Effector memory CD4-positive, alpha-beta T cell (primary cell): ENCODE measurements around the gene RCBTB1.

Experiments
- DNase-seq, 3 donors: peaks; one replicate each; pipeline ENCODE4 v3.0.0-alpha.2; 2020
- H3K27ac ChIP-seq: 2 replicates; pipeline ENCODE4 v1.7.0; 2013; ENCODE audit warnings: mild to moderate bottlenecking, low read length, moderate library complexity; ENCODE audit not compliant: insufficient read depth, poor library complexity, severe bottlenecking
- H3K27me3 ChIP-seq: replicated peaks from 2 replicates; pipeline ENCODE4 v1.7.0; 2013; ENCODE audit warnings: mild to moderate bottlenecking, low read length; ENCODE audit not compliant: insufficient read depth, control insufficient read depth, poor library complexity, severe bottlenecking
- H3K36me3 ChIP-seq: 2 replicates; pipeline ENCODE4 v1.7.0; 2013; ENCODE audit warnings: mild to moderate bottlenecking, low read length, moderate library complexity; ENCODE audit not compliant: control insufficient read depth, insufficient read depth
- H3K4me1 ChIP-seq: 2 replicates; pipeline ENCODE4 v1.7.0; 2013; ENCODE audit warnings: low read length, mild to moderate bottlenecking; ENCODE audit not compliant: control insufficient read depth, insufficient read depth, poor library complexity, severe bottlenecking
- H3K4me3 ChIP-seq: 2 replicates; pipeline ENCODE4 v1.7.0; 2013; ENCODE audit warnings: low read length, low read depth, mild to moderate bottlenecking; ENCODE audit not compliant: insufficient read depth, poor library complexity, severe bottlenecking
- H3K9me3 ChIP-seq: 2 replicates; pipeline ENCODE4 v1.7.0; 2013; ENCODE audit warnings: mild to moderate bottlenecking, low read length, moderate library complexity; ENCODE audit not compliant: control insufficient read depth

Gene RCBTB1

DNA sequence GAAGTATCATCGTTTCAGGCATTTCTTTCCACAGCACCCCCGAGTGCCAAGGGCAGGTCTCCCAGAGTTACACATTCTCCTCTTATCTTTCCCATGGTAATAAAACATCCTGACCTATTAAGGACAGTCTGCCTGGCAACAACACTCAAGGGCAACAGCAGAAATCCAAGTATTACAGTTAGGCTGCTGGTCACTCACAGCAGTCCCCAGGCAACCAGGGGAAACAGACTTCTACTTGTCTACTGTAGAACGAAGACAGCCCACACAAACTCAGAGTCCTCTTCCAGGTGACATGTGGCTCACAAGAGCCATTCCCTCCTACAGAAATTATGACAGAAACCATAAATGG is 24.3 kb downstream of the RCBTB1 start:
- Histone ChIP-seq H3K4me1 (no peaks in the 10 kb centered on the region), H3K27ac (no peak overlapping the region), H3K4me3 (no peak overlapping the region), H3K9me3 (no peaks in the 10 kb centered on the region), H3K27me3 (no peaks in the 10 kb centered on the region), H3K36me3 (peaks cover 17% of the 10 kb centered on the region)
- no peak for DNase-seq

- Histone ChIP-seq H3K27me3 (no peaks in the 10 kb centered on the region), H3K36me3 (peaks cover 17% of the 10 kb centered on the region), H3K4me3 (no peak overlapping the region), H3K27ac (no peak overlapping the region), H3K4me1 (no peaks in the 10 kb centered on the region), H3K9me3 (no peaks in the 10 kb centered on the region)
- no peak for DNase-seq
These were observed 24.9 kb downstream of the RCBTB1 start for GRCh38 chr13:49560270-49561061.

- no peaks in the 10 kb centered on the region for H3K9me3 ChIP-seq
- H3K27me3 ChIP-seq: no peaks in the 10 kb centered on the region
- H3K4me3 ChIP-seq: no peak overlapping the region
- peaks cover 17% of the 10 kb centered on the region for H3K36me3 ChIP-seq
- no peaks in the 10 kb centered on the region for H3K4me1 ChIP-seq
- no peak overlapping the region for H3K27ac ChIP-seq
- DNase-seq: no peak
These were observed 26.4 kb downstream of the RCBTB1 start for GRCh38 chr13:49559006-49559405.

GRCh38 chr13:49554387-49554786 is 31.0 kb downstream of the RCBTB1 start:
- Histone ChIP-seq H3K27me3 (no peaks in the 10 kb centered on the region), H3K4me1 (no peaks in the 10 kb centered on the region), H3K27ac (no peak overlapping the region), H3K4me3 (no peak overlapping the region), H3K9me3 (no peaks in the 10 kb centered on the region), H3K36me3 (peaks cover 15% of the 10 kb centered on the region)
- no peak for DNase-seq

GRCh38 chr13:49553888-49554287 is 31.5 kb downstream of the RCBTB1 start:
- H3K27me3 ChIP-seq: no peaks in the 10 kb centered on the region
- H3K27ac ChIP-seq: no peak overlapping the region
- H3K9me3 ChIP-seq: no peaks in the 10 kb centered on the region
- H3K4me1 ChIP-seq: no peaks in the 10 kb centered on the region
- peaks cover 18% of the 10 kb centered on the region for H3K36me3 ChIP-seq
- no peak overlapping the region for H3K4me3 ChIP-seq
- DNase-seq: no peak

DNA sequence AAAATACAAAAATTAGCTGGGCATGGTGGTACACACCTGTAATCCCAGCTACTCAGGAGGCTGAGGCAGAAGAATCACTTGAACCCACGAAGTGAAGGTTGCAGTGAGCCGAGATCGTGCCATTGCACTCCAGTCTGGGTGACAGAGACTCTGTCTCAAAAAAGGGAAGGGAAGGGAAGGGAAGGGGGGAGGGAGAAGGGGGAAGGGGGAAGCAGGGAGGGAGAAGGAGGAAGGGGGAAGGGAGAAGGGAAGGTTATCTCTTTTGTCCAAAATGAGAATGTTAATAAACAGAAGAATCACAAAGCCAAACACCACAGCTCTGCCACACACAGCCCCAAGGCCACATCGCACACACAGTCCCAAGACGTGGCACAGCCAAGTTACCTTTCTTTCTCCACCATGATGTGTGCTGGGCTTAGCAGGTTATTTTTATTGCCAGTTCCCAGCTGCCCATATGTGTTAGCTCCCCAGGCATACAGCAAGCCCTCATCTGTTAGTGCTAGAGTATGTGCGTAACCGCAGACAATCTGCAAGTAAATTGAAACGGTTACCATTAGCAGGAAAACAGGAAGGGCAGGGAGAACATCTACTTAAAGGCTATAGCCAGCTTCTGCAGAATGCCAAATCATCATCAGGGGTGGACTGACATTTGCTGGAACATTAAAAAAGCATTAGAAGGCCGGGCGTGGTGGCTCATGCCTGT is 34.3 kb downstream of the RCBTB1 start:
- Histone ChIP-seq H3K36me3 (peaks cover 19% of the 10 kb centered on the region), H3K9me3 (no peaks in the 10 kb centered on the region), H3K27ac (no peak overlapping the region), H3K4me1 (no peaks in the 10 kb centered on the region), H3K4me3 (no peak overlapping the region), H3K27me3 (no peaks in the 10 kb centered on the region)
- no peak for DNase-seq

DNA sequence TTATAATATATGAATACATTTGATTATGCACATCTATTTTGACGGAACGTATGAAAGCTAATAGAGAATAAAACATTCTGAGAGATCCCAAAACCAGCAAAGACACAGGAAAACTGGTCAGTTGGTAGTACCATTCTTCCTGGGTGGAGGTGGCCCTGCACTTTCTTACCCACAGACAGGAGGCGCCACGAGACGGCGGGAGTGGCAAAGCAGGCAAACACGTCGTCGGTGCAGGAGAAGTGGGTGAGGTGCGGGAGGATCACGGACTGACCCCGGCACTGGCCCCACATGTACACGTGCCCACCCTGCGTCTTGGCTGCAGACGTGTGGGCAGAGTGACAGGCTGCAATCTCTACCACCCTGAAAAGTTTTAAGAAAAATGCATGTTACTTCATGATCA is 36.1 kb downstream of the RCBTB1 start:
- Histone ChIP-seq H3K4me1 (no peaks in the 10 kb centered on the region), H3K36me3 (peaks cover 25% of the 10 kb centered on the region), H3K9me3 (no peaks in the 10 kb centered on the region), H3K27ac (no peak overlapping the region), H3K27me3 (no peaks in the 10 kb centered on the region), H3K4me3 (no peak overlapping the region)
- no peak for DNase-seq

GRCh38 chr13:49546561-49546960 is 38.8 kb downstream of the RCBTB1 start:
- Histone ChIP-seq H3K4me3 (no peak overlapping the region), H3K36me3 (peaks cover 21% of the 10 kb centered on the region), H3K9me3 (no peaks in the 10 kb centered on the region), H3K27me3 (no peaks in the 10 kb centered on the region), H3K4me1 (no peaks in the 10 kb centered on the region), H3K27ac (no peak overlapping the region)
- no peak for DNase-seq

- H3K4me3 ChIP-seq: no peak overlapping the region
- H3K27me3 ChIP-seq: no peaks in the 10 kb centered on the region
- H3K27ac ChIP-seq: no peak overlapping the region
- peaks cover 18% of the 10 kb centered on the region for H3K36me3 ChIP-seq
- no peak for DNase-seq
- H3K4me1 ChIP-seq: no peaks in the 10 kb centered on the region
- no peaks in the 10 kb centered on the region for H3K9me3 ChIP-seq
These were observed 39.7 kb downstream of the RCBTB1 start for GRCh38 chr13:49545661-49546060.

DNA sequence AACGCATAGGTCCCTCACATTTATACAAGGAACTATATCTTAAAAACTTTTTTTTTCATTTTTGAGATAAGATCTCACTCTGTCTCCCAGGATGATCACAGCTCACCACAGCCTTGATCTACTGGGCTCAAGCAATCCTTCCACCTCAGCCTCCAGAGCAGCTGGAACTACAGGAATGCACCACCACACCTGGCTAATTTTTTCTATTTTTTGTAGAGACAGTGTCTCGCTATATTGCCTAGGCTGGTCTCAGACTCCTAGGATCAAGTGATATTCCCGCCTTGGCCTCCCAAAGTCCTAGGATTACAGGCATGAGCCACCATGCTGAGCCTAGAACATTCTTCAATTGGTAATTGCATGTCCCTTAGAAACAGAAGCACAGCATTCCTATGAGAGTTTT is 41.7 kb downstream of the RCBTB1 start:
- Histone ChIP-seq H3K9me3 (no peaks in the 10 kb centered on the region), H3K4me1 (no peaks in the 10 kb centered on the region), H3K36me3 (peaks cover 12% of the 10 kb centered on the region), H3K27me3 (no peaks in the 10 kb centered on the region), H3K27ac (no peak overlapping the region), H3K4me3 (no peak overlapping the region)
- no peak for DNase-seq
